ENCODE data around the gene TRDN. TPM values are rescaled to one million over a fixed set of nuclear protein-coding genes. Genes with fewer than 3 reads are reported as not detected.

TRDN gene
- total RNA-seq, 1 donor: not detected

GRCh38 chr6:123661105-123661891 is 24.5 kb upstream of the TRDN start:
- no peak for DNase-seq (ENCODE audit: insufficient read length, low spot score, missing footprints)
- Histone ChIP-seq H3K9me3 (ENCODE audit: low read depth, low read length) (no peaks in the 10 kb centered on the region), H3K36me3 (ENCODE audit: insufficient read depth, low read length) (no peaks in the 10 kb centered on the region), H3K79me2 (ENCODE audit: insufficient read depth, low read length) (no peaks in the 10 kb centered on the region), H3K4me3 (ENCODE audit: insufficient read depth, low read length) (no peak overlapping the region), H3K4me2 (ENCODE audit: insufficient read depth, low read length) (no peak overlapping the region), H3K27me3 (ENCODE audit: insufficient read depth, low read length) (no peaks in the 10 kb centered on the region), H4K20me1 (ENCODE audit: insufficient read depth, low read length) (no peaks in the 10 kb centered on the region), H2AFZ (ENCODE audit: low read length) (no peak overlapping the region), H3K27ac (ENCODE audit: low read depth, low read length) (no peak overlapping the region), H3K4me1 (ENCODE audit: insufficient read depth, low read length) (no peaks in the 10 kb centered on the region)
- TF ChIP-seq CTCF (IDR thresholded peaks at IDR 0.05; ENCODE audit: extremely low read depth, low read depth, low read length): no peak

- Histone ChIP-seq H3K36me3 (ENCODE audit: insufficient read depth, low read length) (no peaks in the 10 kb centered on the region), H3K9me3 (ENCODE audit: low read depth, low read length) (no peaks in the 10 kb centered on the region), H3K27me3 (ENCODE audit: insufficient read depth, low read length) (no peaks in the 10 kb centered on the region), H4K20me1 (ENCODE audit: insufficient read depth, low read length) (no peaks in the 10 kb centered on the region), H3K79me2 (ENCODE audit: insufficient read depth, low read length) (no peaks in the 10 kb centered on the region), H2AFZ (ENCODE audit: low read length) (no peak overlapping the region), H3K27ac (ENCODE audit: low read depth, low read length) (no peak overlapping the region), H3K4me1 (ENCODE audit: insufficient read depth, low read length) (no peaks in the 10 kb centered on the region), H3K4me3 (ENCODE audit: insufficient read depth, low read length) (no peak overlapping the region), H3K4me2 (ENCODE audit: insufficient read depth, low read length) (no peak overlapping the region)
- no peak for TF ChIP-seq CTCF (IDR thresholded peaks at IDR 0.05; ENCODE audit: extremely low read depth, low read depth, low read length)
- no peak for DNase-seq (ENCODE audit: insufficient read length, low spot score, missing footprints)
Measured at GRCh38 chr6:123659960-123660748, 23.4 kb upstream of the TRDN start.

GRCh38 chr6:123658848-123659247 is 22.1 kb upstream of the TRDN start:
- Histone ChIP-seq H3K4me1 (ENCODE audit: insufficient read depth, low read length) (no peaks in the 10 kb centered on the region), H4K20me1 (ENCODE audit: insufficient read depth, low read length) (no peaks in the 10 kb centered on the region), H2AFZ (ENCODE audit: low read length) (no peak overlapping the region), H3K36me3 (ENCODE audit: insufficient read depth, low read length) (no peaks in the 10 kb centered on the region), H3K9me3 (ENCODE audit: low read depth, low read length) (no peaks in the 10 kb centered on the region), H3K4me2 (ENCODE audit: insufficient read depth, low read length) (no peak overlapping the region), H3K4me3 (ENCODE audit: insufficient read depth, low read length) (no peak overlapping the region), H3K79me2 (ENCODE audit: insufficient read depth, low read length) (no peaks in the 10 kb centered on the region), H3K27me3 (ENCODE audit: insufficient read depth, low read length) (no peaks in the 10 kb centered on the region), H3K27ac (ENCODE audit: low read depth, low read length) (no peak overlapping the region)
- DNase-seq (ENCODE audit: insufficient read length, low spot score, missing footprints): no peak
- no peak for TF ChIP-seq CTCF (IDR thresholded peaks at IDR 0.05; ENCODE audit: extremely low read depth, low read depth, low read length)
